KG1 (cell line): Measurements from ENCODE around the gene AK2.

Source experiments
- DNase-seq: peaks from one replicate; lab custom pipeline; 2025; lab: John Stamatoyannopoulos, UW

AK2 gene

DNA sequence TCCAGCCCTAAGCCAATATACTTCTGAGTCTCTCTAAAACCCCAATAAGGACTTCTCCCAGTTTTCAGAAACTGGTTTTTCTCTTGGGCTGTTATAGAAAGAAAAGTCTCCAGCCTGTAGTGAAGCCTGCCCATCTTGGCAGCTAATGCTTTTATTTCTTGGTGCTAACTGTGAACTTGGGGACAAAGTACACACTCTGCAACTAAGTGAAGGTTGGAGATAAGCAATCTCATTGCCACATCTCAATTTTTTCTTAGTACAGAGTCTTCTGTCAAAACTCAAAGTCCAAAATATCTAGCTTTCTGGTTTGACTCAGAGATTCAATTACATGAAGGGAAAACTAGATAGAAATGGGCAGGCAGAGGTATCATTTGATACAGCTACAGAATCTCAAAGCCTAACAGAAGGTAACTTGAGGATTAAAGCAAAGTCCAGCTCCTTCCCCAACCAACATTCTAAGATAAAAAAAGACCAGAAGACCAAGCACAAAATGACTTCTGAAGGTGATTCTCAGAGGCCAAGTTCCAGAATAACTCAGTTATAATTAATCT, 14.0 kb downstream of the AK2 start:
- no peak for DNase-seq

DNA sequence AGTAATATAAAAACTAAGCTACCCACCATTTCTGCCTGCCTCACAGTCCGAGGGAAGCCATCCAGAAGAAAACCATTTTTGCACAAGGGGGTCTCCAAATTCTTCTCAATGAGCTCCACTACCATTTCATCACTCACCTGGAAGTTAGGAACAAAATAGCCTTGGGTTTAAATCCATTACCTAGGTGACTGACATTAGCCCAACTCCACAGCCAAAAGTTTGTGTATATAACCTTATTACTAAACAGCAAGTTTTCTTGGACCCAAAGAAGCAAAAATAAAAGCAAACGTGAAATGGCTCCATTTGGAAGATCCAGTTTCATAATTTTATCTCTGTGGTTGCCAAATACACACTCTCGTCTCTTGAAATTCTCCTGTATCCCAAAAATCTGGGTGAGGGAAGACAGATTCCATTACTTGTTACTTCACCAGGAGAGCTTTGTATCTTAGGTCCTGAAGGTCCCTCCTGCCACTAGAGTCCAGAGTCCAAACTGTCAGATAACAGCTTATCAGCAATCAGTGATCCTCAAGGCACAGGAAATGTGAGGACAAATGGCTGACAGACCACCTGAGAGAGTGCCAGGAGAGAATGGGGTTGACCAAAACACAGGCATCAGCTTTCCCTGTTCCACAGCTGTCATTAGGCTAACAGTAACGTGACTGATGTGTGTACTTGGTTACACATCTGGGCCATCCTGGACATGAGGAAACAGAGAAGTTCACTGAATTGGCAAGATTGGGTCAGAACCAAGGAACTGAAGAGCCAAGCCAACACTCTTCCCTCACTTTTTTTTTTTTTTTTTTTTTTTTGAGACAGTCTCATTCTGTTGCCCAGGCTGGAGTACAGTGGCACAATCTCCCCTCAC, 14.9 kb downstream of the AK2 start:
- no peak for DNase-seq

DNA sequence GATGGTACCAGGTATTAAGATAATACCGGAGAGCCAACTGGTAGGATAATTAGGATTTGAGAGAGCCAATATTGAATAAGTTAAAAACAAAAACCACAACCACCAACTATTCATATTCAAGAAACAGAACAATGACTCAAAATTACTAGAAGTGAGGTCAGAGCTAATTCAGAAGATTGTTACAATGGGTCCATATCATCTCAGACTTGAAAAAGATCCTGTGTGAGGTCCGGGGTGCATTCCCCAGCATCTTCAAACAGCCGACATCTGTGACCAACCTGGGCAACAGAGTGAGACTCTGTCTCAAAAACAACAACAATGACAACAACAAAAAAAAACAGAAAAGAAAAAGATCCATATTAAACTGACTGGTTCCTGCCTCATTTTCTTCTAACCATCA, 18.6 kb downstream of the AK2 start:
- DNase-seq, result no peak

GRCh38 chr1:33017175-33017574, 19.5 kb downstream of the AK2 start:
- no peak for DNase-seq

- DNase-seq, result no peak
These were observed 21.5 kb downstream of the AK2 start for GRCh38 chr1:33015216-33015615.

GRCh38 chr1:33014464-33015163, 22.1 kb downstream of the AK2 start:
- DNase-seq, result no peak

GRCh38 chr1:33013791-33014190, 22.9 kb downstream of the AK2 start:
- DNase-seq, result no peak

DNA sequence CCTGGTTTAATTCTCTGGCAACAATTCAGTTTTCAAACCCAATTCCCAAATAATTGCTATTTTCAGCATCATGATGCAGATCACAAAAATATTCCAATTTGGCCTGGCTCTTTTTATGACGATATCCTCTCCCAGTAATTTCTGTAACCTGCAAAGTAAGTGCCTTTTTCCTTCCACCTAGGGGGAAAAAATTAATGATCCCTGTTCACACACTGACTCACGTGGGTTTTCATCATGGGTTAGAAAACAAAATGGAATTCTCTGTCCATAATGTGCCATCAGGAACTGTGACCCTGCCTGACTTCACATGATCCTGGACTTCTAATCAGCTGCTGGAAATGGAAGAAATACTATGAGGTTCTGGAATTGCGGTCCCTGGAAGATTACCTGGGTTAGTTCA, 24.5 kb downstream of the AK2 start:
- no peak for DNase-seq

GRCh38 chr1:33010932-33011731, 25.6 kb downstream of the AK2 start:
- no peak for DNase-seq

DNA sequence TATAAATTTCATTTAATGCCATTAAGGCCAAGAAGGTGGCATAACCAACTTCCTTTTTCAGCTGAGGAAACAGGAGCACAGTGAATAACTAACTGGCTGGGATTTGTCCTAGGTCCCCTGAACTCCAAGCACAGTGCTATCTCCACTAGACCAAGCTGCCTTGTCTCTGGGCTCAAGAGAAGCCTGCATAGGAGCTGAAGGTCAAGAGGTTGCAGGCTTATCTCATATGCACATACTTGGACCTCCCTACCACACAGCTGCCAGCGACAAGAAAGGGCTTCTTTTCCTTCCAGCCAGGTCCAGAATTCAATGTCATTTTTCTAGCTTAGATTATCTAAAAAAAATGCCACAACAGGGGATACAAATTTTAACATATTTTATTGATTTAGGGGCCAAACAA, 27.1 kb downstream of the AK2 start:
- DNase-seq, result no peak

GRCh38 chr1:33008051-33008914, 28.4 kb downstream of the AK2 start:
- no peak for DNase-seq

DNA sequence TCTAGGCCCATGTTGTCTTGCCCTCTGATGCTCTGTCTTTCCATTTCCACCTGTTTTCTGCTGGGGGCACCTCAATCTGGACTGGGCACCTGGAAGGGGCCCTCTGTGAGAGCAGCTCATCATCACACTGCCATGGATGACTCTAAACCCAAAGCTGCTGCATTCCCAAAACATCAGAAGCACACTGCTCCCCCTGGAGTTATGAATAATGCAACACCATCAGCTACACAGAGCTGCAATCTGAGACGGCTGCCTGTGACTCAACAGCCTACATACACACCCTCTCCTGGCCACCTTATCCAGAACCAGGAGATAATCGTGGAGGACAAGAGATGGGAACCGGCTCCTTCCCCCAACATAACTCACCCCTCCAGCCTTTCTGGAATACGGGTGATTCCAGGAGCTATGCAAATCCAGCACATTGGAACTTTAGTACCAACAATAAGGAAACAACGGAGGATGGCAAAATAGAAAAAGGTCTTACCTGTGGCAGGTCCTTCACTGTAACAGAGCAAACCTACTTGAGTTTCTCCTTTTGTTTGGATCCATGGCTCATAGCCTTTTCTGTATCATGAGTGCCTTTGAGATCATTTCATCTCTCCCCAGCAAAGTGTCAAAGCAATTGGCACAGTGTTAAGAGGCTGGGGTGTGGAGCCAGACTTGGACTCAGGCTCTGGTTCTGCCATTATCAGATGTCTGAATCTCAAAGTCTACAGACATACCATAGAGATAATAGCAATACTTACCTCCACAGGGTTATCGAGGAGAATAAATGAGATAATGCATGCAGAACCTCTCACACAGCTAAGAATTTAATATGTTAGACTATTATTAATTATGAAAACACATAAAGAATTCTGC, 29.3 kb downstream of the AK2 start:
- no peak for DNase-seq

DNA sequence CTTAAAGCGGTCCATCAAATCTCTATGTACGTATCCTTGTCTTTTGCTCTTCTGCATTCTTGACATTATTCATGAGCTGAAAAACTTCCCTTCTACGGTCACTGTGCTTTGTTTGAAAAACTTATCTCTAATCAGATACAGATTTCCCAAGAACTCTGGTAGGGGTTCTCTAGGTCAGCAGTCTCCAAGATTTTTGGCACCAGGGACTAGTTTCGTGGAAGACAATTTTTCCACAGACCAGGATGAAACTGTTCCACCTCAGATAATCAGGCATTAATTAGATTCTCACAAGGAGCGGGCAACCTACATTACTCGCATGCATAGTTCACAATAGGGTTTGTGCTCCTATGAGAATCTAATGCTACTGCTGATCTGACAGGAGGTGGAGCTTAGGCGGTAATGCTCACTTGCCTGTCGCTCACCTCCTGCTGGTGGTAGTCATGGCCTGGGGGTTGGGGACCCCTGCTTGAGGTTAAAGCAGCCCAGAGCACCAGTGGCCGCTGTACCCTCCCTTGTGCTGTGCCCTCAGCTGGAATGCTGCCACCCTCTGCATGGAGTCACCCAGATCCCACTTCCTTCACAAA, 30.8 kb downstream of the AK2 start:
- DNase-seq, result no peak

- no peak for DNase-seq
These were observed 31.4 kb downstream of the AK2 start for GRCh38 chr1:33005117-33005837.

DNA sequence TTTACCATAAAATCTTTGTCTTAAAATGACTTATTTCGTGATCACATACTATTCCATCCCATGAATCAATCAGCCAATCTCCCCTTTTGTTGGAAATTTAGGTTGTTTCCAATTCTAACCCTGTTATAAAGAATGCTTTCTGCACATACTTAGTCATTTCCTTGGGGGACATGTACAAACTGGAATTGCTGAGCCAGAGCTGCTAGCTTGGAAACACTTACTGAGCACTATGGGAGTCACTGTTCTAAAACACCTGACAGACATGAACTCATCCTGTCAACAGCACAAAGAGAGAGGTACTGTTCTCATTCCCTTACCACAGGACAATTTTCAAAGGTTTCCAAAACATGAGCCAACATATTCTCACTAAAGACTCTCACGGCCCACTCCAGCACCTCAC, 32.1 kb downstream of the AK2 start:
- DNase-seq, result no peak

- DNase-seq, result no peak
These were observed 33.0 kb downstream of the AK2 start for GRCh38 chr1:33003657-33004056.

- no peak for DNase-seq
These were observed 34.7 kb downstream of the AK2 start for GRCh38 chr1:33002006-33002405.

DNA sequence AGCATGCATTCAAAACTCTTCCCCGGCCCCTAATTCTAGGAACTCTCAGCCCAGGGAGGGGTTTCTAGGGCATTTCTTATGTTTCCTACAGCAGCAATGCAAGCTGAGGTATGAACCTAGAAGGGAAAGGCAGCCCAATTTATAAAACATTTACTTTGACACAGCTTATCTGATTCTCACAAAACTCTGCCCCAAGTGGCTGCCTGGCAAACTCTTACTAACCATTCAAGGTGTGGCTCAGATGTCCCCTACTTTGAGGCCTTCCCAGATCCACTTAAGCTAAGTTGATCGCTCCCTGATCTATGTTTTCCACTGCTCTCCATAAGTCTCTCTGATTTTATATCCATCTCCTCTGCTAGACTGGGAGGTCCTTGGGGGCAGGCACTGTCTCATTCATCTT, 35.4 kb downstream of the AK2 start:
- no peak for DNase-seq

- DNase-seq, result no peak
These were observed 36.2 kb downstream of the AK2 start for GRCh38 chr1:33000427-33001026.
